H9 (cell line): ENCODE measurements around the gene IGSF22. TPM values are rescaled to one million over a fixed set of nuclear protein-coding genes. Genes with fewer than 3 reads are reported as not detected.

Source experiments
- DNase-seq: peaks from one replicate; pipeline ENCODE4 v3.0.0-alpha.2; 2017
- H2AFZ ChIP-seq: one replicate; pipeline ENCODE4 v1.6.1; 2013; ENCODE audit warnings: mild to moderate bottlenecking, low read length, control low read depth, moderate library complexity
- H2AK5ac ChIP-seq: 2 replicates; pipeline ENCODE4 v1.6.1; 2013; ENCODE audit warnings: low read length, control low read depth, mixed read lengths; ENCODE audit not compliant: insufficient read length
- H2BK120ac ChIP-seq: one replicate; pipeline ENCODE4 v1.6.1; 2013; ENCODE audit warnings: low read depth, mild to moderate bottlenecking, low read length, control low read depth, inconsistent platforms; ENCODE audit not compliant: poor library complexity, severe bottlenecking
- H2BK12ac ChIP-seq: 2 replicates; pipeline ENCODE4 v1.6.1; 2013; ENCODE audit warnings: low read length, control low read depth, mixed read lengths, low read depth; ENCODE audit not compliant: insufficient read length
- H2BK15ac ChIP-seq: 2 replicates; pipeline ENCODE4 v1.6.1; 2013; ENCODE audit warnings: low read depth, low read length, control low read depth
- H2BK20ac ChIP-seq: one replicate; pipeline ENCODE4 v1.6.1; 2013; ENCODE audit warnings: low read depth, mild to moderate bottlenecking, low read length, control low read depth, inconsistent platforms; ENCODE audit not compliant: poor library complexity, severe bottlenecking
- H2BK5ac ChIP-seq: 2 replicates; pipeline ENCODE4 v1.6.1; 2013; ENCODE audit warnings: low read length, control low read depth, mixed read lengths; ENCODE audit not compliant: insufficient read length
- H3K14ac ChIP-seq: 2 replicates; pipeline ENCODE4 v1.6.1; 2013; ENCODE audit warnings: low read length, control low read depth; ENCODE audit not compliant: insufficient read depth
- H3K18ac ChIP-seq: 2 replicates; pipeline ENCODE4 v1.6.1; 2013; ENCODE audit warnings: low read depth, mild to moderate bottlenecking, mixed read lengths, low read length, control low read depth; ENCODE audit not compliant: insufficient read length
- H3K23ac ChIP-seq: 2 replicates; pipeline ENCODE4 v1.6.1; 2013; ENCODE audit warnings: low read length, control low read depth, mixed read lengths, low read depth; ENCODE audit not compliant: insufficient read length
- H3K23me2 ChIP-seq: 2 replicates; pipeline ENCODE4 v1.6.1; 2013; ENCODE audit warnings: low read depth, mild to moderate bottlenecking, mixed read lengths, low read length, control low read depth; ENCODE audit not compliant: insufficient read length, poor library complexity, severe bottlenecking
- H3K27ac ChIP-seq: 2 replicates; pipeline ENCODE4 v1.5.1; 2013; ENCODE audit warnings: low read length, control low read depth, mixed read lengths, low read depth; ENCODE audit not compliant: insufficient read length
- H3K27me3 ChIP-seq: 2 replicates; pipeline ENCODE4 v1.6.1; 2013; ENCODE audit warnings: low read length, control low read depth, inconsistent platforms; ENCODE audit not compliant: insufficient read depth
- H3K4ac ChIP-seq: 2 replicates; pipeline ENCODE4 v1.6.1; 2013; ENCODE audit warnings: low read depth, mild to moderate bottlenecking, control low read depth, inconsistent platforms, low read length, moderate library complexity
- H3K4me1 ChIP-seq: 2 replicates; pipeline ENCODE4 v1.6.1; 2013; ENCODE audit warnings: low read length, control low read depth, inconsistent platforms; ENCODE audit not compliant: insufficient read depth
- H3K4me2 ChIP-seq: 2 replicates; pipeline ENCODE4 v1.6.1; 2013; ENCODE audit warnings: low read length, control low read depth, mixed read lengths; ENCODE audit not compliant: insufficient read length, insufficient read depth
- H3K56ac ChIP-seq: 2 replicates; pipeline ENCODE4 v1.6.1; 2013; ENCODE audit warnings: low read depth, mild to moderate bottlenecking, mixed read lengths, low read length, control low read depth; ENCODE audit not compliant: insufficient read length
- H3K79me1 ChIP-seq: 2 replicates; pipeline ENCODE4 v1.6.1; 2013; ENCODE audit warnings: low read depth, mild to moderate bottlenecking, moderate library complexity, low read length, control low read depth, inconsistent platforms; ENCODE audit not compliant: insufficient read depth, poor library complexity, severe bottlenecking
- H3K79me2 ChIP-seq: 2 replicates; pipeline ENCODE4 v1.6.1; 2013; ENCODE audit warnings: low read length, control low read depth, inconsistent platforms; ENCODE audit not compliant: insufficient read depth
- H3K9ac ChIP-seq: 2 replicates; pipeline ENCODE4 v1.6.1; 2013; ENCODE audit warnings: low read length, control low read depth, mixed read lengths; ENCODE audit not compliant: insufficient read length; ENCODE audit errors: extremely low read depth
- H3K9me3 ChIP-seq: one replicate; pipeline ENCODE4 v1.6.1; 2013; ENCODE audit warnings: low read depth, low read length, inconsistent platforms; ENCODE audit not compliant: control insufficient read depth
- H3T11ph ChIP-seq: one replicate; pipeline ENCODE4 v1.6.1; 2013; ENCODE audit warnings: mild to moderate bottlenecking, low read length, control low read depth, inconsistent platforms
- H4K20me1 ChIP-seq: one replicate; pipeline ENCODE4 v1.6.1; 2013; ENCODE audit not compliant: control insufficient read depth, insufficient read length, insufficient read depth
- H4K5ac ChIP-seq: 2 replicates; pipeline ENCODE4 v1.6.1; 2013; ENCODE audit warnings: low read depth, mild to moderate bottlenecking, mixed read lengths, low read length, control low read depth; ENCODE audit not compliant: insufficient read length
- H4K8ac ChIP-seq: replicated peaks from 2 replicates; pipeline ENCODE4 v1.6.1; 2013; ENCODE audit warnings: low read length, control low read depth, mixed read lengths, low read depth; ENCODE audit not compliant: insufficient read length
- H4K91ac ChIP-seq: 2 replicates; pipeline ENCODE4 v1.6.1; 2013; ENCODE audit warnings: low read depth, mild to moderate bottlenecking, moderate library complexity, mixed read lengths, low read length, control low read depth; ENCODE audit not compliant: insufficient read length
- H3K27ac Mint-ChIP-seq, 3 experiments: 2 replicates in 2 of 3; 3 replicates in 1 of 3; pipeline ENCODE4 v1.8.0; 2020 to 2021; ENCODE audit warnings: mixed read lengths in 3 of 3, mild to moderate bottlenecking in 1 of 3, moderate library complexity in 1 of 3
- H3K27me3 Mint-ChIP-seq: 2 replicates; pipeline ENCODE4 v1.8.0; 2021; ENCODE audit warnings: low read depth, mild to moderate bottlenecking, moderate library complexity, mixed read lengths
- H3K36me3 Mint-ChIP-seq, 3 experiments: 2 replicates in 2 of 3; 3 replicates in 1 of 3; pipeline ENCODE4 v1.8.0; 2020 to 2021; ENCODE audit warnings: low read depth in 3 of 3, mixed read lengths in 3 of 3; ENCODE audit not compliant: insufficient read depth in 1 of 3
- H3K4me1 Mint-ChIP-seq, 2 experiments: 2 replicates each; pipeline ENCODE4 v1.8.0; 2020; ENCODE audit warnings: mixed read lengths in 2 of 2
- H3K4me3 Mint-ChIP-seq, 2 experiments: 2 replicates in 1 of 2; 3 replicates in 1 of 2; pipeline ENCODE4 v1.8.0; 2020 to 2021; ENCODE audit warnings: mild to moderate bottlenecking in 2 of 2, mixed read lengths in 2 of 2, moderate library complexity in 1 of 2
- H3K9me3 Mint-ChIP-seq, 2 experiments: 2 replicates in 1 of 2; 3 replicates in 1 of 2; pipeline ENCODE4 v1.8.0; 2020; ENCODE audit warnings: mild to moderate bottlenecking in 2 of 2, mixed read lengths in 2 of 2, moderate library complexity in 1 of 2
- WGBS: extraction: QIAGEN DNeasy Blood & Tissue Kit; methylation state at CpG from one replicate; pipeline ENCODE4 v1.1.7; 2013; ENCODE audit warnings: missing lambda C conversion rate, low lambda C conversion rate, mixed read lengths; ENCODE audit not compliant: insufficient read length; ENCODE audit errors: extremely low coverage; 5-methylcytosine and 5-hydroxymethylcytosine counted together
- total RNA-seq: library from RNA; stranded (reverse); gene quantifications from 2 replicates; pipeline ENCODE4 v1.2.1, GENCODE V29; 2021
- TF ChIP-seq, protein P1 (sequence below): fragments of 200-600 bp; sonication (generic); conservative IDR thresholded peaks from 3 replicates; pipeline ENCODE4 v1.8.0; 2021; ENCODE audit warnings: antibody characterized with exemption, mild to moderate bottlenecking

Gene IGSF22
- total RNA-seq, 1 experiment from 2014 or later, result 0.35 TPM

GRCh38 chr11:18765554-18765953 lies 39.6 kb upstream of the IGSF22 start:
- H3K18ac ChIP-seq, result no peak overlapping the region
- H3K4ac ChIP-seq, result no peak overlapping the region
- H3K79me2 ChIP-seq, result no peaks in the 10 kb centered on the region
- no peaks in the 10 kb centered on the region for H3K4me1 ChIP-seq
- H4K91ac ChIP-seq, result no peak overlapping the region
- Mint-ChIP-seq H3K4me1 (peaks cover 9 to 12% of the 10 kb centered on the region in 2 experiments), H3K27me3 (peaks cover 8% of the 10 kb centered on the region), H3K36me3 (no peaks in the 10 kb centered on the region; a peak in 1 of 7 replicates), H3K9me3 (no peaks in the 10 kb centered on the region), H3K4me3 (no peak overlapping the region), H3K27ac (peak overlapping the region in 1 of 3 experiments; percentile 50; a peak in 2 of 7 replicates)
- no peak overlapping the region for H2AK5ac ChIP-seq
- no peak overlapping the region for H3K27ac ChIP-seq
- no peaks in the 10 kb centered on the region for H3K9me3 ChIP-seq
- no peak overlapping the region for H2BK120ac ChIP-seq
- H3K4me2 ChIP-seq, result no peak overlapping the region
- no peak overlapping the region for H4K8ac ChIP-seq
- no peak overlapping the region for H2BK20ac ChIP-seq
- no peaks in the 10 kb centered on the region for H3K79me1 ChIP-seq
- H3K56ac ChIP-seq, result no peak overlapping the region
- no peak overlapping the region for H4K5ac ChIP-seq
- no CpG with 5 or more reads among the region's 6 CpGs for WGBS
- H3K23ac ChIP-seq, result no peak overlapping the region
- no peak overlapping the region for H2BK5ac ChIP-seq
- H2BK15ac ChIP-seq, result no peak overlapping the region
- no peaks in the 10 kb centered on the region for H3K27me3 ChIP-seq
- DNase-seq, result no peak
- H3K23me2 ChIP-seq, result no peaks in the 10 kb centered on the region
- TF ChIP-seq, protein P1, sequence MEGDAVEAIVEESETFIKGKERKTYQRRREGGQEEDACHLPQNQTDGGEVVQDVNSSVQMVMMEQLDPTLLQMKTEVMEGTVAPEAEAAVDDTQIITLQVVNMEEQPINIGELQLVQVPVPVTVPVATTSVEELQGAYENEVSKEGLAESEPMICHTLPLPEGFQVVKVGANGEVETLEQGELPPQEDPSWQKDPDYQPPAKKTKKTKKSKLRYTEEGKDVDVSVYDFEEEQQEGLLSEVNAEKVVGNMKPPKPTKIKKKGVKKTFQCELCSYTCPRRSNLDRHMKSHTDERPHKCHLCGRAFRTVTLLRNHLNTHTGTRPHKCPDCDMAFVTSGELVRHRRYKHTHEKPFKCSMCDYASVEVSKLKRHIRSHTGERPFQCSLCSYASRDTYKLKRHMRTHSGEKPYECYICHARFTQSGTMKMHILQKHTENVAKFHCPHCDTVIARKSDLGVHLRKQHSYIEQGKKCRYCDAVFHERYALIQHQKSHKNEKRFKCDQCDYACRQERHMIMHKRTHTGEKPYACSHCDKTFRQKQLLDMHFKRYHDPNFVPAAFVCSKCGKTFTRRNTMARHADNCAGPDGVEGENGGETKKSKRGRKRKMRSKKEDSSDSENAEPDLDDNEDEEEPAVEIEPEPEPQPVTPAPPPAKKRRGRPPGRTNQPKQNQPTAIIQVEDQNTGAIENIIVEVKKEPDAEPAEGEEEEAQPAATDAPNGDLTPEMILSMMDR, result no peak
- no peaks in the 10 kb centered on the region for H4K20me1 ChIP-seq
- no peak overlapping the region for H3K14ac ChIP-seq
- H3K9ac ChIP-seq, result no peak overlapping the region
- H2BK12ac ChIP-seq, result no peak overlapping the region
- H2AFZ ChIP-seq, result no peak overlapping the region
- H3T11ph ChIP-seq, result no peak overlapping the region
